Measurements from ENCODE around the gene PDLIM4.

The PDLIM4 gene

GRCh38 chr5:132245593-132245992 is 11.9 kb upstream of the PDLIM4 start:
- TF ChIP-seq FOXA1 (IDR thresholded peaks at IDR 0.05), result no peak
- no peak for TF ChIP-seq CTBP1 (IDR thresholded peaks at IDR 0.05; ENCODE audit: borderline replicate concordance)
- no peak for TF ChIP-seq PKNOX1 (IDR thresholded peaks at IDR 0.05)
- TF ChIP-seq BHLHE40 (IDR thresholded peaks at IDR 0.05; ENCODE audit: borderline replicate concordance), result no peak
- no peak for TF ChIP-seq FOXK2 (IDR thresholded peaks at IDR 0.05)
- no peak for TF ChIP-seq SUZ12 (IDR thresholded peaks at IDR 0.05)
- no peak for TF ChIP-seq ELF4 (IDR thresholded peaks at IDR 0.05)
- no peak for TF ChIP-seq TARDBP (IDR thresholded peaks at IDR 0.05)
- no peak for TF ChIP-seq FOXM1 (IDR thresholded peaks at IDR 0.05; ENCODE audit: borderline replicate concordance)
- no peak for TF ChIP-seq SP1 (IDR thresholded peaks at IDR 0.05)
- TF ChIP-seq HDGF (IDR thresholded peaks at IDR 0.05; ENCODE audit: borderline replicate concordance), result no peak
- no peak for TF ChIP-seq LEF1 (IDR thresholded peaks at IDR 0.05; ENCODE audit: borderline replicate concordance)
- TF ChIP-seq ZNF384 (IDR thresholded peaks at IDR 0.05), result no peak
- TF ChIP-seq ARNT (IDR thresholded peaks at IDR 0.05), result no peak
- no peak for TF ChIP-seq L3MBTL2 (conservative IDR thresholded peaks at IDR 0.05)
- no peak for TF ChIP-seq NFRKB (IDR thresholded peaks at IDR 0.05)
- ChIA-PET POLR2A (no interaction called here), CTCF (no interaction called here)
- DNase-seq (ENCODE audit: extremely low spot score), result no peak

- POLR2A ChIA-PET, result no interaction called here
- TF ChIP-seq ARNT (IDR thresholded peaks at IDR 0.05) (no peak), NFRKB (IDR thresholded peaks at IDR 0.05) (no peak), HDGF (IDR thresholded peaks at IDR 0.05; ENCODE audit: borderline replicate concordance) (no peak), FOXA1 (IDR thresholded peaks at IDR 0.05) (no peak), LEF1 (IDR thresholded peaks at IDR 0.05; ENCODE audit: borderline replicate concordance) (no peak), FOXK2 (IDR thresholded peaks at IDR 0.05) (no peak), FOXM1 (IDR thresholded peaks at IDR 0.05; ENCODE audit: borderline replicate concordance) (no peak), ELF4 (IDR thresholded peaks at IDR 0.05) (no peak), L3MBTL2 (conservative IDR thresholded peaks at IDR 0.05) (no peak), BHLHE40 (IDR thresholded peaks at IDR 0.05; ENCODE audit: borderline replicate concordance) (no peak), PKNOX1 (IDR thresholded peaks at IDR 0.05) (no peak), TARDBP (IDR thresholded peaks at IDR 0.05) (no peak), ZNF384 (IDR thresholded peaks at IDR 0.05) (no peak), SUZ12 (IDR thresholded peaks at IDR 0.05) (no peak)
- DNase-seq (ENCODE audit: extremely low spot score), result no peak
- CTCF ChIA-PET, result interaction anchor here (1.1 to 1.8 kb wide), 2 partner anchors 9 to 10 kb away, joined by 4 to 6 read pairs; no protein-coding TSS in a partner anchor
Observed at GRCh38 chr5:132246806-132247205, 10.7 kb upstream of the PDLIM4 start.

GRCh38 chr5:132250547-132250946 is 6.9 kb upstream of the PDLIM4 start:
- ChIA-PET CTCF (interaction anchor here (3.7 kb wide), 1 partner anchor 12 kb away, joined by 16 read pairs; no protein-coding TSS in a partner anchor), POLR2A (interaction anchor here (1.2 kb wide), 1 partner anchor 43 kb away, joined by 3 read pairs; the partner anchor contains the start of gene SLC22A4)

GRCh38 chr5:132251220-132251725 is 6.2 kb upstream of the PDLIM4 start:
- TF ChIP-seq ELF4 (IDR thresholded peaks at IDR 0.05), result no peak
- TF ChIP-seq FOXA1 (IDR thresholded peaks at IDR 0.05), result no peak
- TF ChIP-seq LEF1 (IDR thresholded peaks at IDR 0.05; ENCODE audit: borderline replicate concordance), result no peak
- no peak for DNase-seq (ENCODE audit: extremely low spot score)
- POLR2A ChIA-PET, result interaction anchor here (1.2 kb wide), 1 partner anchor 42 kb away, joined by 3 read pairs; the partner anchor contains the start of gene SLC22A4
- CTCF ChIA-PET, result interaction anchor here (3.7 kb wide), 1 partner anchor 13 kb away, joined by 16 read pairs; no protein-coding TSS in a partner anchor

More at GRCh38 chr5:132250547-132250946, 6.9 kb upstream of the PDLIM4 start:
- no peak for DNase-seq (ENCODE audit: extremely low spot score)
- TF ChIP-seq HDGF (IDR thresholded peaks at IDR 0.05; ENCODE audit: borderline replicate concordance), result no peak
- no peak for TF ChIP-seq NFRKB (IDR thresholded peaks at IDR 0.05)
- TF ChIP-seq SUZ12 (IDR thresholded peaks at IDR 0.05), result no peak
- TF ChIP-seq ARNT (IDR thresholded peaks at IDR 0.05), result no peak
- no peak for TF ChIP-seq CTBP1 (IDR thresholded peaks at IDR 0.05; ENCODE audit: borderline replicate concordance)
- TF ChIP-seq L3MBTL2 (conservative IDR thresholded peaks at IDR 0.05), result no peak
- no peak for TF ChIP-seq SP1 (IDR thresholded peaks at IDR 0.05)
- TF ChIP-seq ELF4 (IDR thresholded peaks at IDR 0.05), result no peak
- TF ChIP-seq TARDBP (IDR thresholded peaks at IDR 0.05), result no peak
- TF ChIP-seq PKNOX1 (IDR thresholded peaks at IDR 0.05), result no peak
- no peak for TF ChIP-seq LEF1 (IDR thresholded peaks at IDR 0.05; ENCODE audit: borderline replicate concordance)
- no peak for TF ChIP-seq FOXA1 (IDR thresholded peaks at IDR 0.05)
- TF ChIP-seq ZNF384 (IDR thresholded peaks at IDR 0.05), result no peak
- no peak for TF ChIP-seq FOXM1 (IDR thresholded peaks at IDR 0.05; ENCODE audit: borderline replicate concordance)
- no peak for TF ChIP-seq BHLHE40 (IDR thresholded peaks at IDR 0.05; ENCODE audit: borderline replicate concordance)
- no peak for TF ChIP-seq FOXK2 (IDR thresholded peaks at IDR 0.05)

- no peak for TF ChIP-seq ELF4 (IDR thresholded peaks at IDR 0.05)
- TF ChIP-seq NFRKB (IDR thresholded peaks at IDR 0.05), result no peak
- TF ChIP-seq ARNT (IDR thresholded peaks at IDR 0.05), result no peak
- no peak for TF ChIP-seq CTBP1 (IDR thresholded peaks at IDR 0.05; ENCODE audit: borderline replicate concordance)
- no peak for TF ChIP-seq ZNF384 (IDR thresholded peaks at IDR 0.05)
- TF ChIP-seq PKNOX1 (IDR thresholded peaks at IDR 0.05), result no peak
- TF ChIP-seq SUZ12 (IDR thresholded peaks at IDR 0.05), result no peak
- no peak for TF ChIP-seq FOXM1 (IDR thresholded peaks at IDR 0.05; ENCODE audit: borderline replicate concordance)
- TF ChIP-seq L3MBTL2 (conservative IDR thresholded peaks at IDR 0.05), result no peak
- TF ChIP-seq FOXK2 (IDR thresholded peaks at IDR 0.05), result no peak
- no peak for TF ChIP-seq FOXA1 (IDR thresholded peaks at IDR 0.05)
- ChIA-PET POLR2A (no interaction called here), CTCF (no interaction called here)
- no peak for DNase-seq (ENCODE audit: extremely low spot score)
Observed at GRCh38 chr5:132253008-132253441, 4.5 kb upstream of the PDLIM4 start.

All from HEK293T (cell line).